LNCAP (cell line): ENCODE results near the gene ADPRH.

Experiments used
- CTCF ChIP-seq: fragments of 450-650 bp; IDR thresholded peaks from 2 replicates; pipeline ENCODE4 v1.5.1; 2017; ENCODE audit warnings: mild to moderate bottlenecking

The ADPRH gene

DNA sequence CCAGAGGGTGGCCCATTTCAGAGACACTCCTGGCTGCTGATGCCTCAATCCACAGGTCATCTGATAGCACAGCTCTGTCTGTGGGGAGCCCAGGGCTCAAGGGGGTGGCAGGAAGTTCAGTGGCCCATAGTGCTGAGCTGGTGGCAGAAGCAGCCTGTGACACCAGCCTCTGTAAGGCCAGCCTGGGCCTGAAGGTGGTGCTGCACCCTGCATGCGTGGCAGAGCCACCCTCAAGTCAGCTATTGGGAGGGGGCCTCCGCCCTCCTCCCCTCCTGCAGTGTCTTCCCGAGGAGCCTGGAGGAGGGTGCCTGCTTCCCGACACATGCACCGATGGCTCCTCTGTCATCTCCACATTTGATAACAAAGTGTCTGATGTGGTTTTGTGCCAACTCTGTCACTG is 21.4 kb downstream of the ADPRH start:
- TF ChIP-seq CTCF, result no peak

DNA sequence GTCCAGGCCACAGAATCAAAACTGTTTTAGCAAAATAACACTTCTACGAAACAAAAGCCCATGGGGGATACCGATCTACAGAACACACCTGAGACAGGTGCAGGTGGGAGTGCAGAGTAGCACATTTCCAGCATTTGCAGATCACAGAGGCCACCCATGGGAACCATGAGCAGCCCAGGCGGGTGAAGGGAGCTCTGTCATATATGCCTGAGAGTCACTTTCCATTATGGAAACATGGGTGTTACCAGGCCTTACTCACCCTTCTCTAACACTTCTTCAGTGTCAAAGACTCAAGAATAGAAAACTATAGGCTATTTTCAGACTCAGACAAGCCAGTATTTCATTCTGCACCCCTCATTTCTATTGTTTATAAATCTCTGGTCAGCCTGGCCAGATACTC is 21.9 kb downstream of the ADPRH start:
- no peak for TF ChIP-seq CTCF

DNA sequence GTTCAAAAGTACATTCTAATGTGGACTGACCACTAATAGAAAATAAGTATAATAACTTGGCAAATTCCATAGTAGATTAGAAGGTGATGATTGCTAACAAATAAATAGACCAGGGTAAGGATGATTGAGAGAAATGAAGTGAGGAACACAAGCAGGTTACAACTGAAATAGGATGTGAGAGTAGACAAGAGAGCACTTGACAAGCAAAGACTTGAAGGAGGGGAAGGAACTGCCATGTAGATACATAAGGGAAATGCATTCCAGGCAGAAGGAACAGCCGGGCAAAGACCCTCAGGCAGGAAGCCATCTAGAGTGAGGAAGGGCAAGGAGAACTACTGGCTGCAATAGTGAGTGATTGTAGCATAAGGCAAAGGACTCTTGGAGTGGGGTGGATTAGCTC is 23.4 kb downstream of the ADPRH start:
- TF ChIP-seq CTCF, result no peak

GRCh38 chr3:119604878-119605277 is 25.6 kb downstream of the ADPRH start:
- no peak for TF ChIP-seq CTCF

DNA sequence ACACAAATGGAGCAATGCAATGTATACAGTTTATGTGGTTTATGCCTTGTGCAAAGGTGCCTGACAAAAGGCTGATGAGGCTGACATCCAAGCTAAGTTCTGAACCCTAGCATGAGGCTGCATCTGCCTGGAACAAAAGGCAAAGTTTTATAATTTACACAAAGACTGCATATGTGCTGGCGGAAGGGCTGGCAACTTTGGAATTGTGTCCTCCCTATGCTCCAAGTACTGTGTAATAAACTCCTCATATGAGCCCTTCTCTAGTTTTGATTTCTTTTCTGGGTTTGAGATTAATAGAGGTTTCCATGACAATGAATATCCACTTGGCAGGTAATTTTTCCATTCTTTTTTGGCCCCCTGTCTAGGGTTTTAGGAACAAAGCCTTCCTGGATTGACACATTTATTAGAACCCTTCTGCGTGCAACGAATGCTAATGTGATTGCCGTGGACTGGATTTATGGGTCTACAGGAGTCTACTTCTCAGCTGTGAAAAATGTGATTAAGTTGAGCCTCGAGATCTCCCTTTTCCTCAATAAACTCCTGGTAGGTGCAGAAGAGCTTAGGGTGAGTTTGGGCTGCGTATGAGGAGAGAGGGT is 29.2 kb downstream of the ADPRH start:
- no peak for TF ChIP-seq CTCF

- TF ChIP-seq CTCF, result no peak
Observed at GRCh38 chr3:119609301-119609700, 30.0 kb downstream of the ADPRH start.

GRCh38 chr3:119611664-119612063 is 32.4 kb downstream of the ADPRH start:
- no peak for TF ChIP-seq CTCF

- TF ChIP-seq CTCF, result no peak
Observed at GRCh38 chr3:119613201-119613600, 33.9 kb downstream of the ADPRH start.
